GM12878 (cell line): ENCODE data around the gene PAX7. TPM values are rescaled to one million over a fixed set of nuclear protein-coding genes. Genes with fewer than 3 reads are reported as not detected.

ENCODE experiments used
- ATAC-seq: fragments of 200-7000 bp; cut with Tn5 transposase; 3 replicates; pipeline ENCODE4 v1.9.1; 2020; ENCODE audit warnings: mild to moderate bottlenecking, moderate library complexity
- BruUV-seq: library from RNA; stranded (reverse); fragments of 400-500 nt; replicated peaks from 2 replicates; lab custom pipeline; 2021; lab: Mats Ljungman, UMichigan
- CTCF ChIA-PET: fragments of 300-600 bp; sonication (Branson Sonifier 250); formaldehyde crosslinking; extraction: SDS; loops from one replicate; lab custom pipeline; 2021; ENCODE audit warnings: inconsistent platforms; lab: Yijun Ruan, JAX
- POLR2A ChIA-PET: fragments of 350-600 bp; formaldehyde crosslinking; extraction: SDS; loops from one replicate; lab custom pipeline; 2021; ENCODE audit warnings: inconsistent platforms; lab: Charles Lee
- RAD21 ChIA-PET: fragments of 300-600 bp; sonication (Branson Sonifier 250); formaldehyde crosslinking; loops from one replicate; lab custom pipeline; 2023; ENCODE audit warnings: antibody characterized with exemption; ENCODE audit not compliant: unreplicated experiment; lab: Charles Lee
- SMC1A ChIA-PET: fragments of 300-600 bp; sonication (Branson Sonifier 250); formaldehyde crosslinking; loops from one replicate; lab custom pipeline; 2023; ENCODE audit not compliant: unreplicated experiment, uncharacterized antibody; lab: Charles Lee
- DNase-seq: peaks from one replicate; pipeline ENCODE4 v3.0.0-alpha.2; 2011; ENCODE audit warnings: low read depth, low spot score
- FAIRE-seq: peaks from 3 replicates; lab custom pipeline; 2011; peaks lifted over from hg19 to GRCh38; lab: Jason Lieb, UNC
- H2AFZ ChIP-seq: 2 replicates; pipeline ENCODE4 v1.6.0; 2011; ENCODE audit warnings: low read depth, low read length, control low read depth; ENCODE audit not compliant: control insufficient read depth
- H3K27ac ChIP-seq: 2 replicates; pipeline ENCODE4 v1.5.1; 2011; ENCODE audit warnings: control low read depth; ENCODE audit not compliant: control insufficient read depth, insufficient read depth
- H3K27me3 ChIP-seq, 2 experiments: replicated peaks in 1 of 2; 2 replicates each; pipeline versions ENCODE4 v1.6.0 to v1.6.1; 2011; ENCODE audit warnings: low read length in 1 of 2; ENCODE audit not compliant: control insufficient read depth in 2 of 2, insufficient read depth in 2 of 2
- H3K36me3 ChIP-seq, 2 experiments: 2 replicates each; pipeline ENCODE4 v1.5.1; 2011; ENCODE audit warnings: low read length in 1 of 2; ENCODE audit not compliant: control insufficient read depth in 2 of 2, insufficient read depth in 2 of 2
- H3K4me1 ChIP-seq: 2 replicates; pipeline ENCODE4 v1.6.1; 2011; ENCODE audit warnings: mild to moderate bottlenecking, low read length, moderate library complexity, mixed read lengths; ENCODE audit not compliant: control insufficient read depth, insufficient read depth
- H3K4me2 ChIP-seq: 2 replicates; pipeline ENCODE4 v1.6.0; 2011; ENCODE audit warnings: control low read depth; ENCODE audit not compliant: control insufficient read depth, insufficient read depth
- H3K4me3 ChIP-seq: fragments of 200-600 bp; sonication (generic); 2 replicates; pipeline ENCODE4 v1.5.1; 2016
- H3K79me2 ChIP-seq: 2 replicates; pipeline ENCODE4 v1.6.0; 2011; ENCODE audit warnings: low read length; ENCODE audit not compliant: control insufficient read depth, insufficient read depth
- H3K9ac ChIP-seq: 2 replicates; pipeline ENCODE4 v1.8.0; 2011; ENCODE audit warnings: low read length, control low read depth, mixed read lengths; ENCODE audit not compliant: control insufficient read depth, insufficient read depth
- H3K9me3 ChIP-seq: replicated peaks from 3 replicates; pipeline ENCODE4 v1.5.1; 2011; ENCODE audit warnings: mild to moderate bottlenecking, low read length; ENCODE audit not compliant: control insufficient read depth, insufficient read depth
- H4K20me1 ChIP-seq: 2 replicates; pipeline ENCODE4 v1.6.0; 2011; ENCODE audit not compliant: control insufficient read depth, insufficient read depth
- CREB1 ChIP-seq: IDR thresholded peaks from 2 replicates; pipeline ENCODE4 v1.6.1; 2012; ENCODE audit warnings: low read depth, mild to moderate bottlenecking, inconsistent platforms
- DPF2 ChIP-seq: fragments of 450-650 bp; IDR thresholded peaks from 2 replicates; pipeline ENCODE4 v1.6.1; 2017; ENCODE audit warnings: mild to moderate bottlenecking
- FOS ChIP-seq: IDR thresholded peaks from 3 replicates; pipeline ENCODE4 v1.6.1; 2011; ENCODE audit warnings: borderline replicate concordance; ENCODE audit not compliant: insufficient read length; ENCODE audit errors: extremely low read depth
- HDAC2 ChIP-seq: fragments of 200-600 bp; sonication (generic); IDR thresholded peaks from 2 replicates; pipeline ENCODE4 v1.6.1; 2017
- MTA2 ChIP-seq: fragments of 450-650 bp; IDR thresholded peaks from 2 replicates; pipeline ENCODE4 v1.6.1; 2016; ENCODE audit warnings: low read depth, mild to moderate bottlenecking, moderate library complexity
- MYC ChIP-seq: IDR thresholded peaks from 2 replicates; pipeline ENCODE4 v1.6.1; 2011; ENCODE audit warnings: mild to moderate bottlenecking, low read length, moderate library complexity, inconsistent platforms; ENCODE audit not compliant: insufficient read depth, insufficient replicate concordance, insufficient read length, severe bottlenecking
- NR2F1 ChIP-seq: fragments of 450-650 bp; conservative IDR thresholded peaks from 2 replicates; pipeline ENCODE4 v1.6.1; 2017; ENCODE audit warnings: mild to moderate bottlenecking
- PRDM15 ChIP-seq: fragments of 450-650 bp; formaldehyde crosslinking; IDR thresholded peaks from 2 replicates; pipeline ENCODE4 v1.4.0; 2020; ENCODE audit warnings: mild to moderate bottlenecking, moderate library complexity
- RCOR1 ChIP-seq: conservative IDR thresholded peaks from 2 replicates; pipeline ENCODE4 v1.6.1; 2012; ENCODE audit warnings: low read depth, low read length, improper control_type of control experiment
- RELB ChIP-seq: fragments of 450-650 bp; IDR thresholded peaks from 2 replicates; pipeline ENCODE4 v1.6.1; 2017; ENCODE audit warnings: low read depth, mild to moderate bottlenecking, moderate library complexity
- SIN3A ChIP-seq: IDR thresholded peaks from 2 replicates; pipeline ENCODE4 v1.6.1; 2012; ENCODE audit warnings: low read depth, low read length, improper control_type of control experiment
- SMAD5 ChIP-seq: IDR thresholded peaks from 2 replicates; pipeline ENCODE4 v1.6.1; 2016; ENCODE audit warnings: antibody characterized with exemption, low read depth
- SMC3 ChIP-seq: IDR thresholded peaks from 2 replicates; pipeline ENCODE4 v1.6.1; 2011; ENCODE audit warnings: low read length, improper control_type of control experiment, borderline replicate concordance
- ZNF592 ChIP-seq: fragments of 450-650 bp; IDR thresholded peaks from 2 replicates; pipeline ENCODE4 v1.6.1; 2017; ENCODE audit warnings: mild to moderate bottlenecking, moderate library complexity
- WGBS: methylation state at CpG from one replicate; pipeline ENCODE4 v1.1.6; 2016; ENCODE audit warnings: low lambda C conversion rate; ENCODE audit not compliant: insufficient replicate concordance, insufficient coverage; ENCODE audit errors: missing lambda C conversion rate; 5-methylcytosine and 5-hydroxymethylcytosine counted together
- in situ Hi-C: fragments of 300-500 bp; cut with MboI; formaldehyde crosslinking; loops from 9 replicates; pipeline ENCODE4 v1.14.3; 2018; ENCODE audit warnings: mixed read lengths
- intact Hi-C: fragments of 100-400 bp; cut with micrococcal nuclease; formaldehyde crosslinking; loops from one replicate; pipeline ENCODE4 v1.14.2; 2022; ENCODE audit not compliant: unreplicated experiment
- polyA plus RNA-seq, 11 experiments: library from polyadenylated mRNA; depleted of rRNA in 4 of 11; unstranded in 6 of 11; stranded (reverse) in 5 of 11; fragments of >200 nt; fragmentation: Nextera tagmentation in 4 of 11; fragmentation: Illumina TruSeq in 1 of 11; extraction: Ambion mirVana in 4 of 11; extraction: Trizol in 1 of 11; gene quantifications; 1 replicate in 1 of 11; 2 replicates in 10 of 11; pipeline versions ENCODE4 v1.2.1 to v1.2.3, GENCODE V29; 2011 to 2016; ENCODE audit warnings: inconsistent platforms in 2 of 11, missing spikeins in 2 of 11, low read depth in 1 of 11
- total RNA-seq, 4 experiments: library from RNA; depleted of rRNA in 3 of 4; stranded (reverse); fragments of >200 nt in 3 of 4; fragmentation: Illumina TruSeq in 1 of 4; extraction: Trizol in 1 of 4; gene quantifications; 2 replicates each; pipeline versions ENCODE4 v1.2.1 to v1.2.3, GENCODE V29; 2013 to 2021

The PAX7 gene
- total and polyA plus RNA-seq, 10 of the 15 experiments (the other 5 are each of a cell fraction or from before 2014, with no cell fraction given), result not detected

GRCh38 chr1:18723206-18723605 is 92.6 kb downstream of the PAX7 start:
- RAD21 ChIA-PET, result no interaction called here

More at GRCh38 chr1:18723206-18723605, 92.6 kb downstream of the PAX7 start:
- BruUV-seq, result no TSS peak
- ATAC-seq (no peak), FAIRE-seq (no peak), DNase-seq (no peak)
- ChIA-PET CTCF (interaction anchor here (1.3 kb wide), 1 partner anchor 142 kb away, joined by 3 read pairs; no protein-coding TSS in a partner anchor), POLR2A (no interaction called here), SMC1A (no interaction called here)
- intact Hi-C loops (no loop called here), in situ Hi-C loops (no loop called here)
- H3K4me1 ChIP-seq, result no peaks in the 10 kb centered on the region
- TF ChIP-seq MTA2 (no peak), RCOR1 (no peak), SIN3A (no peak), HDAC2 (no peak), PRDM15 (CRISPR knock-in tag) (no peak), DPF2 (no peak), NR2F1 (no peak), MYC (no peak), CREB1 (no peak), RELB (no peak), ZNF592 (no peak), SMAD5 (no peak), SMC3 (no peak), FOS (no peak)
- H3K4me3 ChIP-seq, result no peak overlapping the region
- H3K4me2 ChIP-seq, result no peak overlapping the region
- H3K36me3 ChIP-seq, result no peaks in the 10 kb centered on the region
- no peaks in the 10 kb centered on the region for H3K9me3 ChIP-seq
- H3K27me3 ChIP-seq, result peaks cover 2 to 5% of the 10 kb centered on the region in 2 experiments; a peak in 3 of 4 replicates
- WGBS, result 17% methylated on average over 9 of the region's 9 CpGs
- no peak overlapping the region for H2AFZ ChIP-seq
- no peaks in the 10 kb centered on the region for H4K20me1 ChIP-seq
- no peaks in the 10 kb centered on the region for H3K79me2 ChIP-seq
- no peak overlapping the region for H3K9ac ChIP-seq
- no peak overlapping the region for H3K27ac ChIP-seq
